GM21526 (cell line): ENCODE results near the gene RASD2.

Experiments used
- ATAC-seq: cut with Tn5 transposase; IDR thresholded peaks from one replicate; pipeline ENCODE4 v1.9.1; 2021; ENCODE audit warnings: moderate library complexity; ENCODE audit not compliant: unreplicated experiment, low FRiP score

Gene RASD2

DNA sequence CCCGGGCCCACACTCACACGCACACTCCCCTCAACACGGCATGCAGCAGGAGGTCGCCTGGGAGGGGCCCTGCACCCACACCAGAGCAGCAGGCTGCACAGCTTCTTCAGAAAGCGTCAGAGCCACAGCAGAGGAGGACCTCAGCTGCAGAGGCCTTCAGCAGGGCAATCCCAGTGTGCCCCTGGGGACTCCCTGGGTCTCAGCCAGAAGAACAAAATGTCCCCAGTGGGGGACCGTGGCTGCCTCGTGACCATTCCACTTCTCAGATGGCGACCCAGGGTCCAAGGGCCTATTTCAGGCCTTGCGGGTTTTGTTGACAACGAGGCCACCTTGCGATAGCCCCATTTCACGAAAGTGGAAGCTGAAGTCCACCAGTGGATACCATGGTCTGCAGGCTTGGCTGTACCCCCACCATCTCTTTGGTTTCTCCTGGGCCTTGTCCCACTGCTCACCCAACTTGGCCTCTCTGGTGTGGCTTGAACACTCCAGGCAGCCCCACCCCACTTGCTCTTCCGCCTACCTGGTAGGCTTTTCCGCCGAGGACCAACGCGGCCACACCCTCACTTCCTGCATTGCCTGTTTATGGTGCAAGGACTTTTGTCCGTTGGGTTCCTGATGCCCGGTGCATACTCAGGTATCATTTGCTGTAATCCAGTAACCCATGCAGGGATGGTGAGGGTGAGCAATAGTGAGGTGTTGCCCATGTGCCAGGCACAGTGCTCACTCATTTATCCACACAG is 38.4 kb downstream of the RASD2 start:
- no peak for ATAC-seq

DNA sequence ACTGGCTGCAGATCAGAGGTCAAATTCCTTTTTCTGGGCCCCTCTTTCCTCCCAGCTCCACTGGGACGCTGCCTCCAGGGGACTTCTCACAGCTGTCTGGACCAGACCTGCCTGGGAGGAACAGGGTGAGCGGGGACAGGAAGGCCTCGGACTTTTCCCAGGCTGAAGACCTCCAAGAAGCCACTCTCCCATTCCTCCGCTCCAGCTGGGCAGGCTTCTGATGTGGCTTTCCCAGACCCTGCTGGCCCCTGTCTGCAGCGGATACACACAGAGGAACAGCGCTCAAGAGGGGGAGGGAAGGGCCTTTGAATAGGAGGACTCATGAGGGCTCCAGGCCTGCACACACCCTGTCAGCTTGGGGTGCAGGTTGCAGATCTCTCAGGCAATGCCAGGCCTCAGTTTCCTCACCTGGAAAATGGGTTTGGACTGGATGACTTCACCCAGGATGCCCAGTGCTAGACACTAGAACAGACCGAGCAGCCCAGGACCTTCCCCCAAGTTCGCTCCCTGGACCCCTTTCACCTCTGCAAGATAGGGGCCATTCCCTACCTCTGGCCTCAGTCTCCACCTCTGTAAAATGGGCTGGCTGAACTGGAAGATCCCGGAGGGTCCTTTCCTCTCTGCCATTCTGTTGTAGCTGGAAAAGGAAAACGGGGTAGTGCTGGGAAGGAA is 39.9 kb downstream of the RASD2 start:
- ATAC-seq = no peak

- no peak for ATAC-seq
These were observed 40.4 kb downstream of the RASD2 start for GRCh38 chr22:35581023-35581413.

GRCh38 chr22:35582218-35582860 is 41.7 kb downstream of the RASD2 start:
- no peak for ATAC-seq

- no peak for ATAC-seq
These were observed 42.4 kb downstream of the RASD2 start for GRCh38 chr22:35582861-35583670.

GRCh38 chr22:35586771-35587170 is 46.1 kb downstream of the RASD2 start:
- no peak for ATAC-seq

DNA sequence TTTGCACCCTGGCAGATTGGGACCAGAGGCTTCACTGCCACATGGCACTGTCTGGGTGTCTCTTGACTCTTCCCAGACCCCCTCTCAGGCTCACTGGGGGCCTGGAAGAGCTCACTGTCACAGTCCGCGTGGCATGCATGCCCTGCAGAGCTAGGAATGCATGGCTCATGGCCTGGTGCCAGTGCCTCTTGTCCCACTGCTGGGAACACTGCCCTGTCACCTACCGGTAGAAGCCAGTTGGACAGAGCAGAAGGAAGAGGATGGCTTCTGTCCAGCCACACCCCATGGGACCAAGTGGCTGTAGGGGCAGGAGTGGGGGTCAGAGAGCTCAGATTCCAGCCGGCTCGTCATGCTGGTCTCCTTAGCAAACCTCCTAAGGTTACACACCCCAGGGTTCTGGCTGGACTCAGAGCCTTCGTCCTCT is 46.8 kb downstream of the RASD2 start:
- no peak for ATAC-seq

GRCh38 chr22:35587896-35588295 is 47.3 kb downstream of the RASD2 start:
- ATAC-seq = no peak

- no peak for ATAC-seq
These were observed 48.6 kb downstream of the RASD2 start for GRCh38 chr22:35589071-35589755.

DNA sequence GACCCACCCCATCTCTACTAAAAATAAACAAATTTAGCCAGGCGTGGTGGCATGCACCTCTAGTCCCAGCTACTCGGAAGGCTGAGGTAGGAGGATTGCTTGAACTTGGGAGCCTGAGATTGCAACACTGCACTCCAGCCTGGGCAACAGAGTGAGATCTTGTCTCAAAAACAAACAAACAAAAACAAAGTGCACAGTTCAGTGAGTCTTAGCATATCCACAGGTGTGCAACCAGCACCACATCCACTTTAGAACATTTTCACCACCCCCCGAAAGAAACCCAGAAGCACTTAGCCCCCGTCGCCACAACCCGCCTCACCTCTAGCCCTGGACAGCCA is 49.1 kb downstream of the RASD2 start:
- ATAC-seq = no peak

DNA sequence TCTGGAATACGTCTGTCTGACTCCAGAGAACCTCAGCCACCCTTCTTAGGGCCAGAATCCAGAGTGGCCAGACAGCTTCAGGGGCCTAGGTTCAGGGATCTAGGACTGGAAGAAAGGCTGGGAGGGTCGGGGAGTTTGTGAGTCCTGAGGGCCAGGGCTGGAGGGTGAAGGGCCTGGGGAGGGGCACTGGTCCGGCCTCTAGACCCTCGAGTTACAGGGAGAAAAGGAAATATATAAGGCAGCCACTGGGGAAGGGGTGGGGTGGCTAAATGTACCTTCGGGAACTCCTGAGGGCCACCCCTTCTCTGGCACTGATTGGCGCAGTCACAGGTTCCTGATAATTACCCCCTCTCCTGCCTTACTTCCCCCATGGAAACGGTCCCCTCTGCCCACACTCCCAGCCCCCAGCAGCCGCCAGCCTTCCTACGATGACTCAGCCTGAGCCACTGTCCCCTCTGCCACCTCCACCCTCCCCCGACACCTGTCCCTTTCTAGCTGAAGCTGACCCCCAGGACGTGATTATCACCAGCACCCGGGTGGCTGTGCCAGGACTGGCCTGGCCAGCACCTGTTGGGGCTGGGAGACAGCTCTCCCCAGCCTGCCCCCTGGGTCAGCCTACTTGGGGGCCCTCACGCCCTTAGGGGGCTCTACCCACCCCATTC is 50.1 kb downstream of the RASD2 start:
- ATAC-seq = no peak

DNA sequence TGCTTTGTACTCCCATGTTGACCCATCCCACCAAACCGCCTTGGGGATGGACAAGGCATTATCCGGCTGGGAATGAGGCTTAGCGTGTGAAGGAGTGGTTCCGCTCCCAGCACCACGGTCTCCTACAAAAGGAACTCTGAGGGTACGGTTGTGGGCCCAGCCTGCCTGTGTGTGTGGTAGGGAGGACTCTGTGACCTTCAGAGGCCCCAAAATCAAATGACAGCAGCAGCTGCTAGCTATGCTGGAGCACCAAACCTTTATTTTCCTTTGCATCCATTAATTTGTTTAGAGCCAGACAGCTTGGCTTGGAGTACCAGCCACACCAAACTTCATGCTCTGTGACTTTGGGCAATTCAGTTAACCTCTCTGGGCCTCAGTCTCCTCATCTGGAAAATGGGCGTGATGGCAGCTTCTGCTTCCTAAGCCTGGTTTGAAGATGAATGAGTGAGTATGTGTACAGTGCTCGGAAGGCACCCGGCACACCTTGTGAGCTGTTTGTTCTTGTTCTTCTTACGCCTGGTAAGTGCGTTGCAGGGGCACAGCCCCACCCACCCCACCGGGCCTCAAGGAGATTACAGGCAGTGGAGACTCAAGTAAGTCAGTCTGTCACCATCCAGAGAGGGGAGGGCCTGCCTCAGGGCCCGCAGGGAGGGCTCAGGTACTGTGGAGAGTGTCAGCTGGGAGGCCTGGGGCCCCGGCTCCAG is 51.2 kb downstream of the RASD2 start:
- no peak for ATAC-seq

GRCh38 chr22:35592418-35592967 is 51.9 kb downstream of the RASD2 start:
- ATAC-seq = no peak

DNA sequence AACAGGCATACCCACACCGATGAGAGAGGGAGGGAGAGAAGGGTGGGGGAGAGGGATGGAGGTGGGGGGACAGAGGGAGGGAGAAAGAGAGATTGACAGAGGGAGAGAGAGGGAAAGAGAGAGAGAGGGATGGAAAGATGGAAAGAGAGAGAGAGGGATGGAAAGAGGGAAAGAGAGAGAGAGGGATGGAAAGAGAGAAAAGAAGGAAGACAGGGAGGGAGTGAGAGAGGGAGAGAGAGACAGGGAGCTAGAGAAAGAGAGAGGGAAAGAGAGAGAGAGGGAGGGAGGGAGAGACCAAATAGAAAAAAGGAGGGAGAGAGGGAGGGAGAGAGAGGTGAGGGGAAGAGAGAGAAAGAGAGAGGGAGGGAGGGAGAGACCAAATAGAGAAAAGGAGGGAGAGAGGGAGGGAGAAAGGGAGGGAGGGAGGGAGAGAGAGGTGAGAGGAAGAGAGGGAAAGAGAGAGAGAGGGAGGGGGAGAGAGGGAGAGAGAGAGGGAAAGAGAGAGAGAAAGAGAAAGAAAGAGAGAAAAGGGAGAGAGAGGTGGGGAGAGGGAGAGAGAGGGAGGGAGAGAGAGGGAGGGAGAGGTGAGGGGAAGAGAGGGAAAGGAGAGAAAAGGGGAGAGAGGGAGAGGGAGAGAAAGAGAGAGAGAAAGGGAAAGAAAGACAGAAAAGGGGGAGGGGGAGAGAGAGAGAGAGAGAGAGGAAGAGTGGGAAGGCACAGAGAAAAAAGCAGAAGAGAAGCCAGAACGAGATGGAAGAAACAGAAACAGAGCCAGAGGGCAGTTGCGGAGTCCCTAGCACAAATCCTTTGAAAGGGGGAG is 52.6 kb downstream of the RASD2 start:
- ATAC-seq = no peak

DNA sequence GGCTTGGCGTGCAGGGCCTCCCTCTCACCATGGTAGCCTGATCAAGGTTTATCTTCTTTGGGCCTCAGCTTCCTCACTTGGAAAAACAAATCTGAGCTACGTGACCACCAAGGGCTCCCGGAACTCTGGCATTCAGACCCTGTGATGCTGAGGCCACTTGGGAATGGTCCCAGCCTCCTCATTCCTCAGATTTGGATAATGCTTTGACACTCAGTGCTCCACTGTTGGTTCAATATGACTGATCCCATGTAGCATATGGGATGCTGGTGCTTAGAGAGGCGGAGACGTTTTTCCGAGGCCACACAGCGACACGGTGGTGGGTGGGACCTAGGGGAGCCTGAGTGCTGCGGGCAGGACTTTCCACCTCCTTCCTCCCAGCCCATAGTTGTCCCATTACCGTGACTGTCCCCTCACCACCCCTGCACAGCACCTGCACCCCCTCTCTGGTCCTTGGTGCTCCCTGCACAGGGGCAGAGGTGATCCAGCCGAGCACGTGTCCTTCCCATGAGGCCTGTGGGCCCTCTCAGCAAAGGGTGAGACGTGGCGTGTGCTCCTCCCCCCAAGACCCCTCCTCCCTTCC is 53.4 kb downstream of the RASD2 start:
- ATAC-seq = no peak

DNA sequence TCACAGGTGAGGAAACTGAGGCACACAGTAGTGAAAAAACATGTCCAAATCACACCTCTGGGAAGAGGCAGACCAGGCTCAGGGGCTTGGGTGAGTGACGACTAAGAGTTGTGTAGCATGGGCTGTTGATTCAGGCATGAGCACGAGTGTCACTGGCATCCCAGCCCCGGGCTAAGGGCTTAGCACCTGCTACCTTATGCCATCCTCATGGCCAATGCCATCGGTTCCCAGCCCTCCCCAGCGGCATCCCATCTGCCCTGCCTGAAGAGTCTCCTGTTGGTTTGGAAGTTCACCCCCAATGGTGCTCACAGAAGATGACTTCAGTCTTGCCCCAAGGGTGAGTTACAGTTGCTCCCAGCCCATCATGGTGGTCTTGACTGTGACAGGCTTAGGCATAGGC is 54.1 kb downstream of the RASD2 start:
- no peak for ATAC-seq

- ATAC-seq = no peak
These were observed 56.2 kb downstream of the RASD2 start for GRCh38 chr22:35596821-35597220.
